ENCODE results near the gene NPR3. TPM values are rescaled to one million over a fixed set of nuclear protein-coding genes. Genes with fewer than 3 reads are reported as not detected.

The NPR3 gene
- total RNA-seq, 4 donors from 2014 or later: 2.4 to 18.8 (median 10.9) TPM

- no peak overlapping the region for H3K4me3 ChIP-seq (ENCODE audit: low read depth, poor library complexity, severe bottlenecking)
- intact Hi-C loops (cut with DNase I; ENCODE audit: low total_unique reads): no loop called here
- no peak for TF ChIP-seq POLR2A (IDR thresholded peaks at IDR 0.05)
- no peak for TF ChIP-seq CTCF (IDR thresholded peaks at IDR 0.05)
- DNase-seq (ENCODE audit: low spot score in 2 of 2): no peak
These were observed 42.6 kb downstream of the NPR3 start for GRCh38 chr5:32753765-32754164.

GRCh38 chr5:32754284-32754683 is 43.2 kb downstream of the NPR3 start:
- H3K4me3 ChIP-seq (ENCODE audit: low read depth, poor library complexity, severe bottlenecking): no peak overlapping the region
- WGBS, 2 donors: 56 to 63% methylated on average over 1 of the region's 1 CpG
- DNase-seq (ENCODE audit: low spot score in 2 of 2): no peak
- intact Hi-C loops (cut with DNase I; ENCODE audit: low total_unique reads): no loop called here
- TF ChIP-seq CTCF (IDR thresholded peaks at IDR 0.05) (no peak), POLR2A (IDR thresholded peaks at IDR 0.05) (no peak)

- no peak for TF ChIP-seq CTCF (IDR thresholded peaks at IDR 0.05)
- no peak for TF ChIP-seq POLR2A (IDR thresholded peaks at IDR 0.05)
- intact Hi-C loops (cut with DNase I; ENCODE audit: low total_unique reads): no loop called here
- no peak for DNase-seq (ENCODE audit: low spot score in 2 of 2)
- WGBS, 2 donors: 69 to 71% methylated on average over 4 of the region's 4 CpGs
- no peak overlapping the region for H3K4me3 ChIP-seq (ENCODE audit: low read depth, poor library complexity, severe bottlenecking)
These were observed 49.0 kb downstream of the NPR3 start for GRCh38 chr5:32760091-32760509.

GRCh38 chr5:32765266-32765665 is 54.1 kb downstream of the NPR3 start:
- intact Hi-C loops (cut with DNase I; ENCODE audit: low total_unique reads): no loop called here
- DNase-seq (ENCODE audit: low spot score in 2 of 2): no peak
- no peak for TF ChIP-seq POLR2A (IDR thresholded peaks at IDR 0.05)
- no peak for TF ChIP-seq CTCF (IDR thresholded peaks at IDR 0.05)
- 89 to 90% methylated on average over 4 of the region's 4 CpGs for WGBS, 2 donors
- H3K4me3 ChIP-seq (ENCODE audit: low read depth, poor library complexity, severe bottlenecking): no peak overlapping the region

GRCh38 chr5:32767948-32768467 is 56.9 kb downstream of the NPR3 start:
- TF ChIP-seq CTCF (IDR thresholded peaks at IDR 0.05): no peak
- TF ChIP-seq POLR2A (IDR thresholded peaks at IDR 0.05): no peak
- no peak for DNase-seq (ENCODE audit: low spot score in 2 of 2)
- WGBS, 2 donors: 78 to 84% methylated on average over 8 of the region's 8 CpGs
- no peak overlapping the region for H3K4me3 ChIP-seq (ENCODE audit: low read depth, poor library complexity, severe bottlenecking)
- intact Hi-C loops (cut with DNase I; ENCODE audit: low total_unique reads): no loop called here

GRCh38 chr5:32769711-32770110 is 58.6 kb downstream of the NPR3 start:
- TF ChIP-seq POLR2A (IDR thresholded peaks at IDR 0.05) (no peak), CTCF (IDR thresholded peaks at IDR 0.05) (no peak)
- intact Hi-C loops (cut with DNase I; ENCODE audit: low total_unique reads): no loop called here
- WGBS, 2 donors: 91 to 96% methylated on average over 8 of the region's 8 CpGs
- no peak overlapping the region for H3K4me3 ChIP-seq (ENCODE audit: low read depth, poor library complexity, severe bottlenecking)
- no peak for DNase-seq (ENCODE audit: low spot score in 2 of 2)
